ENCODE data around the gene ARHGDIA.

ARHGDIA gene

GRCh38 chr17:81828656-81829055, 42.5 kb downstream of the ARHGDIA start:
- WGBS, 2 experiments (ENCODE audit: insufficient coverage in 2 of 2) = 81 to 84% methylated on average over 7 of the region's 7 CpGs
- Histone ChIP-seq H3K4me3 (ENCODE audit: extremely low read depth, insufficient read depth, low read length, poor library complexity, severe bottlenecking) (no peak overlapping the region), H3K36me3 (ENCODE audit: control insufficient read depth, insufficient read depth, low read length) (peaks cover 14% of the 10 kb centered on the region), H3K27ac (ENCODE audit: low read depth, low read length, severe bottlenecking) (no peak overlapping the region), H3K9me3 (ENCODE audit: control insufficient read depth, low read length) (no peaks in the 10 kb centered on the region), H3K4me1 (ENCODE audit: control insufficient read depth, insufficient read depth, low read length, poor library complexity, severe bottlenecking) (no peaks in the 10 kb centered on the region)

GRCh38 chr17:81825841-81826466, 45.2 kb downstream of the ARHGDIA start:
- Histone ChIP-seq H3K9me3 (ENCODE audit: control insufficient read depth, low read length) (no peaks in the 10 kb centered on the region), H3K27ac (ENCODE audit: low read depth, low read length, severe bottlenecking) (no peak overlapping the region), H3K4me1 (ENCODE audit: control insufficient read depth, insufficient read depth, low read length, poor library complexity, severe bottlenecking) (no peaks in the 10 kb centered on the region), H3K36me3 (ENCODE audit: control insufficient read depth, insufficient read depth, low read length) (peaks cover 39% of the 10 kb centered on the region), H3K4me3 (ENCODE audit: extremely low read depth, insufficient read depth, low read length, poor library complexity, severe bottlenecking) (no peak overlapping the region)
- WGBS, 2 experiments (ENCODE audit: insufficient coverage in 2 of 2) = 80 to 95% methylated on average over 11 of the region's 11 CpGs

- Histone ChIP-seq H3K4me3 (ENCODE audit: extremely low read depth, insufficient read depth, low read length, poor library complexity, severe bottlenecking) (no peak overlapping the region), H3K4me1 (ENCODE audit: control insufficient read depth, insufficient read depth, low read length, poor library complexity, severe bottlenecking) (no peaks in the 10 kb centered on the region), H3K9me3 (ENCODE audit: control insufficient read depth, low read length) (no peaks in the 10 kb centered on the region), H3K36me3 (ENCODE audit: control insufficient read depth, insufficient read depth, low read length) (peaks cover 36% of the 10 kb centered on the region), H3K27ac (ENCODE audit: low read depth, low read length, severe bottlenecking) (no peak overlapping the region)
- WGBS, 2 experiments (ENCODE audit: insufficient coverage in 2 of 2) = 79 to 92% methylated on average over 9 to 10 of the region's 11 CpGs
Observed at GRCh38 chr17:81824595-81824994, 46.5 kb downstream of the ARHGDIA start.

GRCh38 chr17:81823820-81824550, 47.2 kb downstream of the ARHGDIA start:
- Histone ChIP-seq H3K27ac (ENCODE audit: low read depth, low read length, severe bottlenecking) (no peak overlapping the region), H3K36me3 (ENCODE audit: control insufficient read depth, insufficient read depth, low read length) (peaks cover 36% of the 10 kb centered on the region), H3K4me3 (ENCODE audit: extremely low read depth, insufficient read depth, low read length, poor library complexity, severe bottlenecking) (no peak overlapping the region), H3K9me3 (ENCODE audit: control insufficient read depth, low read length) (no peaks in the 10 kb centered on the region), H3K4me1 (ENCODE audit: control insufficient read depth, insufficient read depth, low read length, poor library complexity, severe bottlenecking) (no peaks in the 10 kb centered on the region)
- WGBS, 2 experiments (ENCODE audit: insufficient coverage in 2 of 2) = 95 to 97% methylated on average over 30 to 31 of the region's 33 CpGs

- H3K9me3 ChIP-seq (ENCODE audit: control insufficient read depth, low read length) = no peaks in the 10 kb centered on the region
- H3K4me3 ChIP-seq (ENCODE audit: extremely low read depth, insufficient read depth, low read length, poor library complexity, severe bottlenecking) = no peak overlapping the region
- 97 to 98% methylated on average over 23 to 24 of the region's 30 CpGs for WGBS, 2 experiments (ENCODE audit: insufficient coverage in 2 of 2)
Observed at GRCh38 chr17:81822996-81823819, 47.9 kb downstream of the ARHGDIA start.

GRCh38 chr17:81822312-81822637, 48.9 kb downstream of the ARHGDIA start:
- 92 to 97% methylated on average over 6 to 8 of the region's 8 CpGs for WGBS, 2 experiments (ENCODE audit: insufficient coverage in 2 of 2)
- Histone ChIP-seq H3K36me3 (ENCODE audit: control insufficient read depth, insufficient read depth, low read length) (peaks cover 36% of the 10 kb centered on the region), H3K27ac (ENCODE audit: low read depth, low read length, severe bottlenecking) (no peak overlapping the region), H3K4me1 (ENCODE audit: control insufficient read depth, insufficient read depth, low read length, poor library complexity, severe bottlenecking) (no peaks in the 10 kb centered on the region), H3K4me3 (ENCODE audit: extremely low read depth, insufficient read depth, low read length, poor library complexity, severe bottlenecking) (no peak overlapping the region), H3K9me3 (ENCODE audit: control insufficient read depth, low read length) (no peaks in the 10 kb centered on the region)

More at GRCh38 chr17:81822996-81823819, 47.9 kb downstream of the ARHGDIA start:
- no peaks in the 10 kb centered on the region for H3K4me1 ChIP-seq (ENCODE audit: control insufficient read depth, insufficient read depth, low read length, poor library complexity, severe bottlenecking)
- H3K36me3 ChIP-seq (ENCODE audit: control insufficient read depth, insufficient read depth, low read length) = peaks cover 36% of the 10 kb centered on the region
- no peak overlapping the region for H3K27ac ChIP-seq (ENCODE audit: low read depth, low read length, severe bottlenecking)

GRCh38 chr17:81821603-81822311, 49.4 kb downstream of the ARHGDIA start:
- peaks cover 36% of the 10 kb centered on the region for H3K36me3 ChIP-seq (ENCODE audit: control insufficient read depth, insufficient read depth, low read length)
- WGBS, 2 experiments (ENCODE audit: insufficient coverage in 2 of 2) = 88 to 94% methylated on average over 19 to 20 of the region's 20 CpGs
- no peak overlapping the region for H3K4me3 ChIP-seq (ENCODE audit: extremely low read depth, insufficient read depth, low read length, poor library complexity, severe bottlenecking)
- H3K9me3 ChIP-seq (ENCODE audit: control insufficient read depth, low read length) = no peaks in the 10 kb centered on the region
- no peak overlapping the region for H3K27ac ChIP-seq (ENCODE audit: low read depth, low read length, severe bottlenecking)
- no peaks in the 10 kb centered on the region for H3K4me1 ChIP-seq (ENCODE audit: control insufficient read depth, insufficient read depth, low read length, poor library complexity, severe bottlenecking)

GRCh38 chr17:81821147-81821546, 50.0 kb downstream of the ARHGDIA start:
- Histone ChIP-seq H3K27ac (ENCODE audit: low read depth, low read length, severe bottlenecking) (no peak overlapping the region), H3K36me3 (ENCODE audit: control insufficient read depth, insufficient read depth, low read length) (peaks cover 36% of the 10 kb centered on the region), H3K4me1 (ENCODE audit: control insufficient read depth, insufficient read depth, low read length, poor library complexity, severe bottlenecking) (no peaks in the 10 kb centered on the region), H3K9me3 (ENCODE audit: control insufficient read depth, low read length) (no peaks in the 10 kb centered on the region), H3K4me3 (ENCODE audit: extremely low read depth, insufficient read depth, low read length, poor library complexity, severe bottlenecking) (no peak overlapping the region)
- WGBS, 2 experiments (ENCODE audit: insufficient coverage in 2 of 2) = 93 to 96% methylated on average over 8 of the region's 8 CpGs

- Histone ChIP-seq H3K9me3 (ENCODE audit: control insufficient read depth, low read length) (no peaks in the 10 kb centered on the region), H3K27ac (ENCODE audit: low read depth, low read length, severe bottlenecking) (no peak overlapping the region), H3K4me1 (ENCODE audit: control insufficient read depth, insufficient read depth, low read length, poor library complexity, severe bottlenecking) (no peaks in the 10 kb centered on the region), H3K36me3 (ENCODE audit: control insufficient read depth, insufficient read depth, low read length) (peaks cover 32% of the 10 kb centered on the region), H3K4me3 (ENCODE audit: extremely low read depth, insufficient read depth, low read length, poor library complexity, severe bottlenecking) (no peak overlapping the region)
- WGBS, 2 experiments (ENCODE audit: insufficient coverage in 2 of 2) = 54 to 96% methylated on average over 2 to 4 of the region's 13 CpGs
Observed at GRCh38 chr17:81819708-81820107, 51.4 kb downstream of the ARHGDIA start.

- H3K4me3 ChIP-seq (ENCODE audit: extremely low read depth, insufficient read depth, low read length, poor library complexity, severe bottlenecking) = no peak overlapping the region
- no peaks in the 10 kb centered on the region for H3K9me3 ChIP-seq (ENCODE audit: control insufficient read depth, low read length)
- WGBS, 2 experiments (ENCODE audit: insufficient coverage in 2 of 2) = 61 to 64% methylated on average over 6 to 7 of the region's 7 CpGs
- peaks cover 18% of the 10 kb centered on the region for H3K36me3 ChIP-seq (ENCODE audit: control insufficient read depth, insufficient read depth, low read length)
- no peaks in the 10 kb centered on the region for H3K4me1 ChIP-seq (ENCODE audit: control insufficient read depth, insufficient read depth, low read length, poor library complexity, severe bottlenecking)
- no peak overlapping the region for H3K27ac ChIP-seq (ENCODE audit: low read depth, low read length, severe bottlenecking)
Observed at GRCh38 chr17:81817758-81818147, 53.4 kb downstream of the ARHGDIA start.

Data from mesodermal cell (in vitro differentiated cells).